H1 (cell line): Measurements from ENCODE around the gene CCDC28A. TPM values are rescaled to one million over a fixed set of nuclear protein-coding genes. Genes with fewer than 3 reads are reported as not detected.

Source experiments
- CTCF ChIA-PET: fragments of 300-600 bp; sonication (Branson Sonifier 250); formaldehyde crosslinking; loops from one replicate; lab custom pipeline; 2021; ENCODE audit not compliant: partially characterized antibody; lab: Charles Lee
- POLR2A ChIA-PET: fragments of 300-600 bp; sonication (Branson Sonifier 250); formaldehyde crosslinking; loops from one replicate; lab custom pipeline; 2021; ENCODE audit warnings: inconsistent platforms; ENCODE audit not compliant: partially characterized antibody; lab: Charles Lee
- DNase-seq, 2 experiments: peaks; one replicate each; pipeline versions ENCODE4 v3.0.0 to v3.0.0-alpha.2; 2010 to 2022; ENCODE audit warnings: low spot score in 2 of 2, low read depth in 1 of 2, mixed read lengths in 1 of 2
- FAIRE-seq: peaks from 2 replicates; lab custom pipeline; 2011; peaks lifted over from hg19 to GRCh38; lab: Jason Lieb, UNC
- H2AFZ ChIP-seq: 2 replicates; pipeline ENCODE4 v1.8.1; 2012; ENCODE audit warnings: low read length, inconsistent platforms
- H2AK5ac ChIP-seq: 2 replicates; pipeline ENCODE4 v1.6.1; 2013; ENCODE audit warnings: low read depth, low read length
- H2BK120ac ChIP-seq: replicated peaks from 2 replicates; pipeline ENCODE3; 2013; ENCODE audit warnings: low read depth, low read length, inconsistent platforms
- H2BK12ac ChIP-seq: 2 replicates; pipeline ENCODE4 v1.6.1; 2013; ENCODE audit warnings: low read depth, low read length
- H2BK15ac ChIP-seq: 2 replicates; pipeline ENCODE4 v1.6.1; 2013; ENCODE audit warnings: low read length
- H2BK20ac ChIP-seq: 2 replicates; pipeline ENCODE4 v1.6.1; 2013; ENCODE audit warnings: low read length
- H2BK5ac ChIP-seq: 2 replicates; pipeline ENCODE4 v1.6.1; 2013; ENCODE audit warnings: low read depth, low read length
- H3K14ac ChIP-seq: 2 replicates; pipeline ENCODE4 v1.6.1; 2013; ENCODE audit warnings: inconsistent platforms; ENCODE audit not compliant: insufficient read length
- H3K18ac ChIP-seq: 2 replicates; pipeline ENCODE4 v1.6.1; 2013; ENCODE audit warnings: low read length; ENCODE audit errors: extremely low read depth
- H3K23ac ChIP-seq: 2 replicates; pipeline ENCODE4 v1.6.1; 2013; ENCODE audit warnings: inconsistent platforms; ENCODE audit not compliant: insufficient read length
- H3K23me2 ChIP-seq: 2 replicates; pipeline ENCODE4 v1.6.1; 2013; ENCODE audit warnings: low read depth, low read length
- H3K27ac ChIP-seq: 2 replicates; pipeline ENCODE4 v1.6.1; 2011; ENCODE audit warnings: low read depth, low read length, inconsistent platforms
- H3K27me3 ChIP-seq, 4 experiments: replicated peaks in 1 of 4; 1 replicate in 1 of 4; 2 replicates in 3 of 4; pipeline versions ENCODE4 v1.6.1 to v1.8.1; 2011 to 2013; ENCODE audit warnings: low read length in 3 of 4, mild to moderate bottlenecking in 3 of 4, inconsistent platforms in 2 of 4, mixed read lengths in 2 of 4, moderate library complexity in 1 of 4; ENCODE audit not compliant: control insufficient read depth in 3 of 4, insufficient read depth in 3 of 4; ENCODE audit errors: extremely low read depth in 1 of 4
- H3K36me3 ChIP-seq, 4 experiments: 2 replicates each; pipeline versions ENCODE4 v1.6.1 to v1.8.1; 2011 to 2013; ENCODE audit warnings: mild to moderate bottlenecking in 4 of 4, low read length in 3 of 4, moderate library complexity in 2 of 4, control low read depth in 1 of 4, inconsistent platforms in 1 of 4; ENCODE audit not compliant: insufficient read depth in 4 of 4, control insufficient read depth in 2 of 4
- H3K4ac ChIP-seq: replicated peaks from 2 replicates; pipeline ENCODE3; 2013; ENCODE audit warnings: low read length, low read depth, mixed read lengths, inconsistent platforms; ENCODE audit not compliant: insufficient read length
- H3K4me1 ChIP-seq, 4 experiments: replicated peaks in 1 of 4; 1 replicate in 1 of 4; 2 replicates in 3 of 4; pipeline versions ENCODE4 v1.6.1 to v1.8.1; 2011 to 2013; ENCODE audit warnings: low read length in 3 of 4, inconsistent platforms in 2 of 4, mixed read lengths in 1 of 4; ENCODE audit not compliant: insufficient read depth in 4 of 4, control insufficient read depth in 3 of 4
- H3K4me2 ChIP-seq, 2 experiments: 2 replicates each; pipeline versions ENCODE4 v1.6.1 to v1.8.1; 2011 to 2013; ENCODE audit warnings: low read depth in 2 of 2, low read length in 2 of 2, control low read depth in 1 of 2, inconsistent platforms in 1 of 2, mild to moderate bottlenecking in 1 of 2; ENCODE audit not compliant: insufficient read depth in 1 of 2
- H3K4me3 ChIP-seq, 4 experiments: fragments of 200-600, 300-600 bp in 1 of 4; sonication (generic), shearing (Covaris generic), sonication (Bioruptor Twin) in 1 of 4; 2 replicates each; pipeline versions ENCODE4 v1.5.1 to v1.8.1; 2011 to 2016; ENCODE audit warnings: low read length in 4 of 4, low read depth in 3 of 4, control low read depth in 2 of 4, inconsistent platforms in 2 of 4, mild to moderate bottlenecking in 2 of 4, mixed read lengths in 1 of 4, moderate library complexity in 1 of 4; ENCODE audit not compliant: insufficient read depth in 2 of 4; ENCODE audit errors: extremely low read depth in 1 of 4
- H3K56ac ChIP-seq: replicated peaks from 2 replicates; pipeline ENCODE3; 2013; ENCODE audit warnings: low read depth, mild to moderate bottlenecking, mixed read lengths, low read length, inconsistent platforms; ENCODE audit not compliant: insufficient read length
- H3K79me1 ChIP-seq: 2 replicates; pipeline ENCODE4 v1.6.1; 2013; ENCODE audit warnings: low read depth, low read length, control low read depth
- H3K79me2 ChIP-seq, 2 experiments: 2 replicates each; pipeline versions ENCODE4 v1.6.1 to v1.8.1; 2012 to 2013; ENCODE audit warnings: low read length in 2 of 2, mild to moderate bottlenecking in 2 of 2, inconsistent platforms in 1 of 2; ENCODE audit not compliant: insufficient read depth in 2 of 2, control insufficient read depth in 1 of 2
- H3K9ac ChIP-seq, 4 experiments: replicated peaks in 1 of 4; 1 replicate in 1 of 4; 2 replicates in 3 of 4; pipeline versions ENCODE4 v1.6.1 to v1.8.1; 2011 to 2013; ENCODE audit warnings: low read depth in 3 of 4, low read length in 3 of 4, control low read depth in 2 of 4, mild to moderate bottlenecking in 2 of 4, moderate library complexity in 2 of 4, inconsistent platforms in 1 of 4; ENCODE audit errors: extremely low read depth in 1 of 4
- H3K9me3 ChIP-seq, 2 experiments: 2 replicates each; pipeline versions ENCODE4 v1.6.1 to v1.8.1; 2012 to 2013; ENCODE audit warnings: mild to moderate bottlenecking in 2 of 2, moderate library complexity in 2 of 2, control low read depth in 1 of 2, inconsistent platforms in 1 of 2, low read depth in 1 of 2, low read length in 1 of 2, mixed read lengths in 1 of 2; ENCODE audit not compliant: insufficient read depth in 2 of 2
- H4K20me1 ChIP-seq, 2 experiments: replicated peaks in 1 of 2; 2 replicates each; pipeline versions ENCODE3 to v1.8.1; 2011 to 2013; ENCODE audit warnings: inconsistent platforms in 2 of 2, low read length in 2 of 2, mild to moderate bottlenecking in 1 of 2; ENCODE audit not compliant: insufficient read depth in 2 of 2, control insufficient read depth in 1 of 2
- H4K5ac ChIP-seq: 2 replicates; pipeline ENCODE4 v1.6.1; 2013; ENCODE audit warnings: low read length, low read depth, mixed read lengths, inconsistent platforms; ENCODE audit not compliant: insufficient read length
- H4K8ac ChIP-seq: 2 replicates; pipeline ENCODE4 v1.8.0; 2013; ENCODE audit warnings: mild to moderate bottlenecking, moderate library complexity, low read length, inconsistent platforms; ENCODE audit not compliant: insufficient read depth; ENCODE audit errors: extremely low read depth
- H4K91ac ChIP-seq: replicated peaks from 2 replicates; pipeline ENCODE3; 2013; ENCODE audit warnings: low read length, mixed read lengths, inconsistent platforms; ENCODE audit not compliant: insufficient read length
- ASH2L ChIP-seq: fragments of 200-600, 300-600 bp; sonication (generic); IDR thresholded peaks from one replicate; pipeline ENCODE4 v1.7.1; 2017; ENCODE audit warnings: low read length
- CBX5 ChIP-seq: fragments of 300-800, 300-1000 bp; sonication (generic); IDR thresholded peaks from 2 replicates; pipeline ENCODE4 v1.7.1; 2016; ENCODE audit warnings: antibody characterized with exemption, low read length, low read depth
- CREB1 ChIP-seq: IDR thresholded peaks from 2 replicates; pipeline ENCODE4 v1.6.1; 2012; ENCODE audit warnings: inconsistent platforms
- FOSL1 ChIP-seq: IDR thresholded peaks from 2 replicates; pipeline ENCODE4 v1.6.1; 2011; ENCODE audit warnings: mild to moderate bottlenecking, low read depth, low read length, moderate library complexity; ENCODE audit not compliant: insufficient read depth
- GTF2F1 ChIP-seq: IDR thresholded peaks from 2 replicates; pipeline ENCODE4 v1.6.1; 2012; ENCODE audit warnings: low read depth, low read length, improper control_type of control experiment, borderline replicate concordance
- HDAC2 ChIP-seq, 2 experiments: fragments of 300-600 bp in 1 of 2; sonication (generic) in 1 of 2; IDR thresholded peaks; 2 replicates each; pipeline ENCODE4 v1.6.1; 2011 to 2012; ENCODE audit warnings: low read depth in 2 of 2, low read length in 2 of 2, mild to moderate bottlenecking in 2 of 2, moderate library complexity in 2 of 2, borderline replicate concordance in 1 of 2, inconsistent platforms in 1 of 2
- HDAC6 ChIP-seq: IDR thresholded peaks from one replicate; pipeline ENCODE4 v1.7.1; 2012; ENCODE audit warnings: low read depth, mild to moderate bottlenecking, inconsistent platforms, low read length, moderate library complexity
- JUN ChIP-seq: IDR thresholded peaks from 2 replicates; pipeline ENCODE4 v1.6.1; 2011; ENCODE audit warnings: low read depth, mild to moderate bottlenecking, improper control_type of control experiment, low read length
- KDM4A ChIP-seq: IDR thresholded peaks from one replicate; pipeline ENCODE4 v1.7.1; 2012; ENCODE audit warnings: low read depth, mild to moderate bottlenecking, moderate library complexity, low read length, inconsistent platforms; ENCODE audit not compliant: severe bottlenecking
- NRF1 ChIP-seq: IDR thresholded peaks from 2 replicates; pipeline ENCODE4 v1.6.1; 2011; ENCODE audit warnings: mild to moderate bottlenecking, low read depth, low read length, improper control_type of control experiment
- RFX5 ChIP-seq: IDR thresholded peaks from 2 replicates; pipeline ENCODE4 v1.6.1; 2011; ENCODE audit warnings: low read depth, low read length, improper control_type of control experiment, borderline replicate concordance
- SIX5 ChIP-seq: IDR thresholded peaks from 2 replicates; pipeline ENCODE4 v1.6.1; 2011; ENCODE audit warnings: mild to moderate bottlenecking, low read depth, low read length
- SP4 ChIP-seq: IDR thresholded peaks from 2 replicates; pipeline ENCODE4 v1.6.1; 2012; ENCODE audit warnings: low read length, inconsistent platforms
- WGBS, 2 experiments: shearing (Covaris generic) in 1 of 2; methylation state at CpG; one replicate each; pipeline versions ENCODE4 v1.1.6 to v1.1.7; 2013 to 2015; ENCODE audit warnings: low lambda C conversion rate in 2 of 2, mixed read lengths in 2 of 2, inconsistent platforms in 1 of 2, low coverage in 1 of 2, missing lambda C conversion rate in 1 of 2; ENCODE audit not compliant: insufficient replicate concordance in 2 of 2, insufficient coverage in 1 of 2, insufficient read length in 1 of 2; ENCODE audit errors: extremely low coverage in 1 of 2, missing lambda C conversion rate in 1 of 2; 5-methylcytosine and 5-hydroxymethylcytosine counted together
- polyA plus RNA-seq, 7 experiments: library from polyadenylated mRNA; depleted of rRNA in 3 of 7; stranded (reverse) in 5 of 7; unstranded in 2 of 7; fragments of >200 nt in 5 of 7; fragments of 200-250 nt in 2 of 7; gene quantifications; 1 replicate in 5 of 7; 2 replicates in 1 of 7; 4 replicates in 1 of 7; pipeline versions ENCODE4 v1.2.1 to v1.2.3, GENCODE V29; 2011 to 2013; ENCODE audit warnings: missing spikeins in 2 of 7, mixed read lengths in 2 of 7
- total RNA-seq: library from RNA; stranded (reverse); fragmentation: NEBNext Ultra II Directional; extraction: Animal tissue kit (Norgen Biotek cat#: 25700); gene quantifications from 2 replicates; pipeline ENCODE4 v1.2.1, GENCODE V29; 2021
- TF ChIP-seq, protein P1 (sequence below): IDR thresholded peaks from 2 replicates; pipeline ENCODE4 v1.6.1; 2011; ENCODE audit warnings: low read length, improper control_type of control experiment

Gene CCDC28A
- total and polyA plus RNA-seq, 2 of the 8 experiments (the other 6 are each of a cell fraction or from before 2014, with no cell fraction given): 9.6 to 12.1 TPM

DNA sequence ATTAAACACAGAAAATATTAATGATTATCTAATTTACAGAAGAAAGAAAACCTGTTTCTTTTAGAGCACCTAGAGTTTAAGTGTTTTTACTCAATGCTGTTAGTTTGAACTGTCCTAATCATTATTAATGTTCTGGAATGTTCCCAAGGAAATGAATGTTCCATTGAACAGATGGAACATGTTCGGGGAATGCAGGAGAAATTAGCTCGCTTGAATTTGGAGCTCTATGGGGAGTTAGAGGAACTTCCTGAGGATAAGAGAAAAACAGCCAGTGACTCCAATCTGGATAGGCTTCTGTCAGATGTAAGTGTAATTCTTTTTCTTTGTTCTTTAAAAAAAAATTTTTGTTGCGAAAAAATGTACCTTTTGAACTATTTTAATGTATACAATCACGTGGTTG, 11.5 kb downstream of the CCDC28A start:
- CTCF ChIA-PET: interaction anchor here (1.0 to 1.4 kb wide), 2 partner anchors 10 to 59 kb away, joined by 3 to 4 read pairs; partner anchors contain the start of gene ECT2L
- Histone ChIP-seq H3K14ac (no peak overlapping the region), H3K23ac (no peak overlapping the region), H2BK20ac (no peak overlapping the region), H4K8ac (no peak overlapping the region), H4K91ac (no peak overlapping the region), H3K4me3 (no peak overlapping the region), H3K4me1 (no peaks in the 10 kb centered on the region), H3K79me1 (no peaks in the 10 kb centered on the region), H3K27me3 (no peaks in the 10 kb centered on the region), H4K20me1 (no peaks in the 10 kb centered on the region), H3K9ac (no peak overlapping the region), H3K56ac (no peak overlapping the region), H3K4me2 (no peak overlapping the region), H2BK5ac (no peak overlapping the region), H4K5ac (no peak overlapping the region), H2BK15ac (no peak overlapping the region), H2AFZ (no peak overlapping the region), H2BK120ac (no peak overlapping the region), H3K4ac (no peak overlapping the region), H3K18ac (no peak overlapping the region), H3K36me3 (no peaks in the 10 kb centered on the region), H2AK5ac (no peak overlapping the region), H3K27ac (no peak overlapping the region), H3K23me2 (no peaks in the 10 kb centered on the region), H3K79me2 (no peaks in the 10 kb centered on the region), H2BK12ac (no peak overlapping the region), H3K9me3 (no peaks in the 10 kb centered on the region)
- DNase-seq (no peak), FAIRE-seq (no peak)
- POLR2A ChIA-PET: no interaction called here
- WGBS, 2 experiments: 95% methylated on average over 4 of the region's 4 CpGs; no CpG with 5 or more reads in 1 of the 2 experiments
- no peak for TF ChIP-seq CREB1
- no peak for TF ChIP-seq ASH2L
- no peak for TF ChIP-seq FOSL1
- no peak for TF ChIP-seq CBX5
- TF ChIP-seq GTF2F1: no peak
- no peak for TF ChIP-seq HDAC6
- no peak for TF ChIP-seq HDAC2 (IDR thresholded peaks at IDR 0.05; ENCODE audit: borderline replicate concordance in 1 of 2, low read depth in 2 of 2, low read length in 2 of 2)
- no peak for TF ChIP-seq NRF1
- TF ChIP-seq JUN: no peak
- no peak for TF ChIP-seq SIX5
- TF ChIP-seq SP4: no peak
- no peak for TF ChIP-seq RFX5
- TF ChIP-seq, protein P1, sequence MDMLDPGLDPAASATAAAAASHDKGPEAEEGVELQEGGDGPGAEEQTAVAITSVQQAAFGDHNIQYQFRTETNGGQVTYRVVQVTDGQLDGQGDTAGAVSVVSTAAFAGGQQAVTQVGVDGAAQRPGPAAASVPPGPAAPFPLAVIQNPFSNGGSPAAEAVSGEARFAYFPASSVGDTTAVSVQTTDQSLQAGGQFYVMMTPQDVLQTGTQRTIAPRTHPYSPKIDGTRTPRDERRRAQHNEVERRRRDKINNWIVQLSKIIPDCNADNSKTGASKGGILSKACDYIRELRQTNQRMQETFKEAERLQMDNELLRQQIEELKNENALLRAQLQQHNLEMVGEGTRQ: no peak
- TF ChIP-seq KDM4A: no peak
